KMS-11 (cell line): ENCODE measurements around the gene C16orf87.

ENCODE experiments used
- H2AFZ ChIP-seq: fragments of 200-600 bp; sonication (generic); 2 replicates; pipeline ENCODE4 v1.6.1; 2016; ENCODE audit warnings: antibody characterized with exemption, mixed run types, low read depth
- H3K27ac ChIP-seq: fragments of 200-600 bp; sonication (generic); 2 replicates; pipeline ENCODE4 v1.6.1; 2016; ENCODE audit warnings: mild to moderate bottlenecking, mixed run types
- H3K27me3 ChIP-seq: fragments of 200-600 bp; sonication (generic); 2 replicates; pipeline ENCODE4 v1.6.1; 2017; ENCODE audit warnings: mild to moderate bottlenecking, low read depth, mixed run types, moderate library complexity; ENCODE audit not compliant: insufficient read depth
- H3K36me3 ChIP-seq: fragments of 200-600 bp; sonication (generic); 2 replicates; pipeline ENCODE4 v1.6.1; 2017; ENCODE audit warnings: mild to moderate bottlenecking, mixed run types; ENCODE audit not compliant: insufficient read depth
- H3K4me1 ChIP-seq: fragments of 200-600 bp; sonication (generic); 2 replicates; pipeline ENCODE4 v1.6.1; 2016; ENCODE audit warnings: mild to moderate bottlenecking, low read depth, mixed run types; ENCODE audit not compliant: poor library complexity, severe bottlenecking
- H3K4me2 ChIP-seq: fragments of 200-600 bp; sonication (generic); 2 replicates; pipeline ENCODE4 v1.7.0; 2016; ENCODE audit warnings: mild to moderate bottlenecking, mixed run types
- H3K4me3 ChIP-seq: fragments of 200-600 bp; sonication (generic); IDR thresholded peaks from 2 replicates; pipeline ENCODE4 v1.6.1; 2017; ENCODE audit warnings: low read depth, low read length, mixed read lengths; ENCODE audit not compliant: insufficient read depth
- H3K79me2 ChIP-seq: fragments of 200-600 bp; sonication (generic); 2 replicates; pipeline ENCODE4 v1.6.1; 2016; ENCODE audit warnings: low read depth, mixed run types; ENCODE audit not compliant: insufficient read depth
- H3K9ac ChIP-seq: fragments of 200-600 bp; sonication (generic); 2 replicates; pipeline ENCODE4 v1.6.1; 2016; ENCODE audit warnings: mild to moderate bottlenecking, mixed run types
- H4K20me1 ChIP-seq: fragments of 200-600 bp; sonication (generic); 2 replicates; pipeline ENCODE4 v1.6.1; 2016; ENCODE audit warnings: mild to moderate bottlenecking, mixed run types; ENCODE audit not compliant: insufficient read depth
- TF ChIP-seq, protein P1 (sequence below): fragments of 200-600 bp; sonication (generic); conservative IDR thresholded peaks from 2 replicates; pipeline ENCODE4 v1.6.1; 2017; ENCODE audit warnings: low read depth, mild to moderate bottlenecking, antibody characterized with exemption, low read length, moderate library complexity, mixed read lengths

C16orf87 gene

DNA sequence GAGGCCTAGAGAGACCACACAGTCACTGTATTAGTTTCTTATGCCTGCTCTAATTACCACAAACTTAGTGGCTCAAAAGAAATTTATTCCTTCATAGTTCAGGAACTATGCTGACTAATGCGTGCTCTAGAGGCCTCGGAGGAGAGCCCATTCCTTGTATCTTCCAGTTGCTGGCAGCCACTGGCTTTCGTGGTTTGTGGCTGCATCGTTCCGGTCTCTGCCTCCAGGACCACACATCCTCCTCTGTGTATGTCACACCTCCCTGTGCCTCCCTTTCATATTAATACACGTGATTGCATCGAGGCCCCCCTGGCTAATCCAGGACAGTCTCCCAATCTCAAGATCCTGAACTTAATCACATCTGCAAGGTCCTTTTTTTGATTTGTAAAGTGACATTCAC is 65.9 kb downstream of the C16orf87 start:
- TF ChIP-seq, protein P1, sequence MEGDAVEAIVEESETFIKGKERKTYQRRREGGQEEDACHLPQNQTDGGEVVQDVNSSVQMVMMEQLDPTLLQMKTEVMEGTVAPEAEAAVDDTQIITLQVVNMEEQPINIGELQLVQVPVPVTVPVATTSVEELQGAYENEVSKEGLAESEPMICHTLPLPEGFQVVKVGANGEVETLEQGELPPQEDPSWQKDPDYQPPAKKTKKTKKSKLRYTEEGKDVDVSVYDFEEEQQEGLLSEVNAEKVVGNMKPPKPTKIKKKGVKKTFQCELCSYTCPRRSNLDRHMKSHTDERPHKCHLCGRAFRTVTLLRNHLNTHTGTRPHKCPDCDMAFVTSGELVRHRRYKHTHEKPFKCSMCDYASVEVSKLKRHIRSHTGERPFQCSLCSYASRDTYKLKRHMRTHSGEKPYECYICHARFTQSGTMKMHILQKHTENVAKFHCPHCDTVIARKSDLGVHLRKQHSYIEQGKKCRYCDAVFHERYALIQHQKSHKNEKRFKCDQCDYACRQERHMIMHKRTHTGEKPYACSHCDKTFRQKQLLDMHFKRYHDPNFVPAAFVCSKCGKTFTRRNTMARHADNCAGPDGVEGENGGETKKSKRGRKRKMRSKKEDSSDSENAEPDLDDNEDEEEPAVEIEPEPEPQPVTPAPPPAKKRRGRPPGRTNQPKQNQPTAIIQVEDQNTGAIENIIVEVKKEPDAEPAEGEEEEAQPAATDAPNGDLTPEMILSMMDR, result no peak
- Histone ChIP-seq H3K36me3 (no peaks in the 10 kb centered on the region), H3K4me2 (no peak overlapping the region), H3K79me2 (no peaks in the 10 kb centered on the region), H3K4me3 (no peak overlapping the region), H3K27me3 (no peaks in the 10 kb centered on the region), H3K4me1 (no peaks in the 10 kb centered on the region), H3K27ac (no peak overlapping the region), H2AFZ (no peak overlapping the region), H3K9ac (no peak overlapping the region), H4K20me1 (no peaks in the 10 kb centered on the region)

DNA sequence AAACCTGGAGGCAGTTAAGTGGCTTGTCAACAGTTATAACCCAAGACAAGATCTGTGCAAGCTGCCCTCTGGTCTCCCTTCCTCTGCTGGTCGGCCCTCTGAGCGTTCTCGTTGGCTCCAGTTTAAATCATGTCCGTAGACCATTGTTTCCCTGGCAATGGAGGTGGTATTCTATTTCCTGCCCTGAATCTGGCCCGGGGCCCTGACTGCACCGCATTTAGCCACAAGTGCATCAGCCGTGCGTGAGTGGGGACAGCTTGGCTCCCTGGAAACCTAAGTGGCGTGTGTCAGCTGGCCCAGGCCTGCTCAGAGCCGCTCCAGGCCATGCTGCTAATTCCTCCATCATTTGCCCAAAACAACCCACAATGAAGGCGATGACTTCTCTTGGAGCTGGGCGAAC is 67.8 kb downstream of the C16orf87 start:
- Histone ChIP-seq H3K9ac (no peak overlapping the region), H3K79me2 (no peaks in the 10 kb centered on the region), H3K4me1 (no peaks in the 10 kb centered on the region), H2AFZ (no peak overlapping the region), H3K27ac (no peak overlapping the region), H3K27me3 (no peaks in the 10 kb centered on the region), H3K4me2 (no peak overlapping the region), H3K36me3 (no peaks in the 10 kb centered on the region), H3K4me3 (no peak overlapping the region), H4K20me1 (no peaks in the 10 kb centered on the region)
- TF ChIP-seq, protein P1, result no peak

DNA sequence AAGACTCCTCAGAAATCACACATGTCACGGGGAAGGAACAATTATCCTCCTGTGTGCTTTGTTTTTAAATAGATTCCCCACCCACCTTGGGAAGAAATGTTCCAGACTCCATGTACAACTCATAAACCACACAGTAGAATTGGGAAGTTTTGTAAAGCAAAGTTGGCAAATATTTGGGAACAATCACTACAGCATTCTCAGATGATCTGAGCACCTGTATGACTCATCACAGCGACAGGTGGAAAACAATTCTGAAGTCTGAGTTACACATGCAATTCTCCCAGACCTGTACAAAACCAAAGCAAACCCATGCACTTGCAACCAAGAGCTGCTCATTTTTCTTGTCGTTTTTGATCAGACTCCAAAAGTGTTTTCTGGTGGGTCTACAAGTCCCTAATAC is 68.4 kb downstream of the C16orf87 start:
- no peak overlapping the region for H3K27ac ChIP-seq
- no peak overlapping the region for H2AFZ ChIP-seq
- H3K36me3 ChIP-seq, result no peaks in the 10 kb centered on the region
- no peaks in the 10 kb centered on the region for H3K27me3 ChIP-seq
- no peaks in the 10 kb centered on the region for H4K20me1 ChIP-seq
- H3K9ac ChIP-seq, result no peak overlapping the region
- no peak overlapping the region for H3K4me2 ChIP-seq
- no peaks in the 10 kb centered on the region for H3K79me2 ChIP-seq
- H3K4me3 ChIP-seq, result no peak overlapping the region
- TF ChIP-seq, protein P1, result no peak
- H3K4me1 ChIP-seq, result no peaks in the 10 kb centered on the region

DNA sequence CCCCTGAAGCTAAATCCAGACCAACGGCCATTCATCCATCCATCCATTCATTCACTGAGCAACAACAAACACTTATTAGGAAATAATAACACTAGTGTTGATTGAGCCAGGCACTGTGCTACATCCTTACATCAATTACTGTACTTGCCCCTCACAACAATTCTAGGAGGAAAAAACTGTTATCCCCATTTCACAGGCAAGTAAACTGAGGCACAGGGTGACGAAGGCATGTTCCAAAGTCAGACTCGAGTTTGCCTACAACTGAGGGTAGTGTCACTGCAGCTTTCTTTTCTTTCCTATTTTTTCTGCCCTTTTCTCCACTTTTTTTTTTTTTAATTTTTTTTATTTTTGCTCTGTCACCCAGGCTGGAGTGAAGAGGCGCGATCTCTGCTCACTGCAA is 71.7 kb downstream of the C16orf87 start:
- Histone ChIP-seq H3K4me3 (no peak overlapping the region), H3K27ac (no peak overlapping the region), H3K79me2 (no peaks in the 10 kb centered on the region), H4K20me1 (no peaks in the 10 kb centered on the region), H3K27me3 (no peaks in the 10 kb centered on the region), H3K36me3 (no peaks in the 10 kb centered on the region), H3K4me2 (no peak overlapping the region), H2AFZ (no peak overlapping the region), H3K4me1 (no peaks in the 10 kb centered on the region), H3K9ac (no peak overlapping the region)
- TF ChIP-seq, protein P1, result no peak
